Endothelial cell of umbilical vein (primary cell): ENCODE data around the gene GPR78. TPM values are rescaled to one million over a fixed set of nuclear protein-coding genes. Genes with fewer than 3 reads are reported as not detected.

Source experiments
- BruUV-seq: library from RNA; stranded (reverse); fragments of 400-500 nt; replicated peaks from 2 replicates; lab custom pipeline; 2021; lab: Mats Ljungman, UMichigan
- CTCF ChIA-PET: fragments of 300-600, 350-600 bp; sonication (Branson Sonifier 250); formaldehyde crosslinking; loops from one replicate; lab custom pipeline; 2021; ENCODE audit warnings: antibody characterized with exemption, inconsistent platforms; lab: Charles Lee
- POLR2A ChIA-PET: fragments of 300-600, 350-600 bp; sonication (Branson Sonifier 250); formaldehyde crosslinking; loops from one replicate; lab custom pipeline; 2021; ENCODE audit warnings: antibody characterized with exemption, inconsistent platforms; lab: Charles Lee
- DNase-seq: peaks from one replicate; pipeline ENCODE4 v3.0.0-alpha.2; 2011; ENCODE audit warnings: low read depth, low spot score
- FAIRE-seq: peaks from 2 replicates; lab custom pipeline; 2011; peaks lifted over from hg19 to GRCh38; lab: Jason Lieb, UNC
- H2AFZ ChIP-seq: 2 replicates; pipeline ENCODE4 v1.6.0; 2012; ENCODE audit warnings: low read depth, low read length, control low read depth, inconsistent platforms
- H3K27ac ChIP-seq: 2 replicates; pipeline ENCODE4 v1.5.1; 2011; ENCODE audit warnings: low read depth, mild to moderate bottlenecking, control low read depth, low read length, moderate library complexity; ENCODE audit not compliant: insufficient read depth
- H3K27me3 ChIP-seq, 2 experiments: 2 replicates each; pipeline versions ENCODE4 v1.6.0 to v1.6.1; 2011; ENCODE audit warnings: low read length in 2 of 2, mixed read lengths in 1 of 2; ENCODE audit not compliant: control insufficient read depth in 2 of 2, insufficient read depth in 2 of 2
- H3K36me3 ChIP-seq, 2 experiments: 2 replicates in 1 of 2; 3 replicates in 1 of 2; pipeline ENCODE4 v1.5.1; 2011; ENCODE audit warnings: low read length in 2 of 2, mild to moderate bottlenecking in 1 of 2, moderate library complexity in 1 of 2; ENCODE audit not compliant: control insufficient read depth in 2 of 2, insufficient read depth in 2 of 2; ENCODE audit errors: extremely low read depth in 1 of 2
- H3K4me1 ChIP-seq: 3 replicates; pipeline ENCODE4 v1.5.1; 2011; ENCODE audit warnings: mild to moderate bottlenecking, low read length; ENCODE audit not compliant: control insufficient read depth, insufficient read depth; ENCODE audit errors: extremely low read depth
- H3K4me2 ChIP-seq: 2 replicates; pipeline ENCODE4 v1.6.1; 2011; ENCODE audit warnings: low read length, control low read depth, mixed read lengths; ENCODE audit not compliant: insufficient read depth
- H3K4me3 ChIP-seq, 3 experiments: fragments of 200-600 bp in 1 of 3; sonication (generic), shearing (Covaris generic) in 1 of 3; replicated peaks in 1 of 3; 2 replicates each; pipeline ENCODE4 v1.5.1; 2011 to 2016; ENCODE audit warnings: control low read depth in 3 of 3, low read length in 3 of 3, mild to moderate bottlenecking in 2 of 3, inconsistent platforms in 1 of 3, low read depth in 1 of 3, moderate library complexity in 1 of 3; ENCODE audit not compliant: insufficient read depth in 1 of 3
- H3K79me2 ChIP-seq: 2 replicates; pipeline ENCODE4 v1.6.0; 2012; ENCODE audit warnings: low read length, inconsistent platforms; ENCODE audit not compliant: control insufficient read depth, insufficient read depth
- H3K9ac ChIP-seq: replicated peaks from 2 replicates; pipeline ENCODE3; 2011; ENCODE audit warnings: low read length, control low read depth; ENCODE audit not compliant: insufficient read depth; ENCODE audit errors: extremely low read depth
- H3K9me1 ChIP-seq: replicated peaks from 3 replicates; pipeline ENCODE4 v1.6.0; 2011; ENCODE audit warnings: mild to moderate bottlenecking, low read length; ENCODE audit not compliant: control insufficient read depth, insufficient read depth; ENCODE audit errors: extremely low read depth
- H3K9me3 ChIP-seq: replicated peaks from 2 replicates; pipeline ENCODE4 v1.5.1; 2012; ENCODE audit warnings: low read length, inconsistent platforms; ENCODE audit not compliant: control insufficient read depth, insufficient read depth
- H4K20me1 ChIP-seq: replicated peaks from 2 replicates; pipeline ENCODE3; 2011; ENCODE audit warnings: mild to moderate bottlenecking, low read length; ENCODE audit not compliant: control insufficient read depth, insufficient read depth; ENCODE audit errors: extremely low read depth
- CTCF ChIP-seq, 2 donors: IDR thresholded peaks; 1 replicate in 1 of 2; 2 replicates in 1 of 2; pipeline ENCODE4 v1.5.1; 2011; ENCODE audit warnings: low read length in 2 of 2, mild to moderate bottlenecking in 2 of 2, moderate library complexity in 2 of 2, control low read depth in 1 of 2, inconsistent platforms in 1 of 2, low read depth in 1 of 2; ENCODE audit not compliant: insufficient read depth in 1 of 2; ENCODE audit errors: extremely low read depth in 1 of 2
- EZH2 ChIP-seq: IDR thresholded peaks from 2 replicates; pipeline ENCODE4 v1.6.1; 2012; ENCODE audit warnings: borderline replicate concordance, low read depth, mild to moderate bottlenecking, moderate library complexity, low read length, inconsistent platforms; ENCODE audit not compliant: severe bottlenecking
- FOS ChIP-seq: IDR thresholded peaks from 2 replicates; pipeline ENCODE4 v1.6.1; 2011; ENCODE audit warnings: mild to moderate bottlenecking, low read length, moderate library complexity, borderline replicate concordance; ENCODE audit not compliant: insufficient read depth
- GATA2 ChIP-seq: IDR thresholded peaks from 2 replicates; pipeline ENCODE4 v1.7.0; 2011; ENCODE audit warnings: low read depth, mild to moderate bottlenecking, moderate library complexity, mixed read lengths, low read length; ENCODE audit not compliant: insufficient read length, insufficient read depth
- JUN ChIP-seq: IDR thresholded peaks from 2 replicates; pipeline ENCODE4 v1.6.1; 2011; ENCODE audit warnings: borderline replicate concordance, low read depth; ENCODE audit not compliant: insufficient read length, insufficient read depth
- MAX ChIP-seq: IDR thresholded peaks from 2 replicates; pipeline ENCODE4 v1.6.1; 2011; ENCODE audit not compliant: insufficient read depth, insufficient read length
- MYC ChIP-seq: IDR thresholded peaks from one replicate; pipeline ENCODE4 v1.6.1; 2011; ENCODE audit warnings: mild to moderate bottlenecking, low read depth, low read length
- POLR2A ChIP-seq: IDR thresholded peaks from 2 replicates; pipeline ENCODE4 v1.6.1; 2012; ENCODE audit warnings: low read depth, mild to moderate bottlenecking, control low read depth, low read length
- POLR2AphosphoS5 ChIP-seq: IDR thresholded peaks from 2 replicates; pipeline ENCODE4 v1.6.1; 2012; ENCODE audit warnings: low read depth, mild to moderate bottlenecking, control low read depth, low read length, moderate library complexity; ENCODE audit not compliant: insufficient read depth
- dilution Hi-C: fragments of 300-500 bp; cut with MboI; formaldehyde crosslinking; loops from one replicate; pipeline ENCODE4 v1.15.0; 2019; ENCODE audit warnings: low sequenced_read_pairs; ENCODE audit not compliant: extremely low pct_ligation_motif_present
- intact Hi-C: fragments of 100-400 bp; cut with micrococcal nuclease; formaldehyde crosslinking; loops from one replicate; pipeline ENCODE4 v1.10.0; 2022
- polyA plus RNA-seq, 4 experiments: library from polyadenylated mRNA; depleted of rRNA in 3 of 4; stranded (reverse) in 3 of 4; unstranded in 1 of 4; fragments of >200 nt; gene quantifications; 2 replicates each; pipeline versions ENCODE4 v1.2.1 to v1.2.3, GENCODE V29; 2011 to 2012; ENCODE audit warnings: missing spikeins in 1 of 4
- total RNA-seq: library from RNA; stranded (reverse); gene quantifications from 2 replicates; pipeline ENCODE4 v1.2.3, GENCODE V29; 2021

GPR78 gene
- total and polyA plus RNA-seq, 2 donors (not counting 3 experiments of a cell fraction or from before 2014, with no cell fraction given) = not detected

GRCh38 chr4:8571702-8572685, 8.2 kb upstream of the GPR78 start:
- Histone ChIP-seq H3K9me1 (no peaks in the 10 kb centered on the region), H3K4me1 (no peaks in the 10 kb centered on the region), H4K20me1 (no peaks in the 10 kb centered on the region), H3K4me3 (no peak overlapping the region), H3K9ac (no peak overlapping the region), H3K27ac (no peak overlapping the region), H2AFZ (no peak overlapping the region), H3K36me3 (no peaks in the 10 kb centered on the region), H3K4me2 (no peak overlapping the region), H3K79me2 (no peaks in the 10 kb centered on the region), H3K9me3 (no peaks in the 10 kb centered on the region), H3K27me3 (no peaks in the 10 kb centered on the region)
- TF ChIP-seq JUN (no peak), FOS (no peak), MYC (no peak), EZH2 (no peak), POLR2A (no peak), CTCF (IDR thresholded peaks at IDR 0.05; ENCODE audit: extremely low read depth in 1 of 2, insufficient read depth in 1 of 2, low read depth in 1 of 2, low read length in 2 of 2) (no peak), MAX (no peak), GATA2 (no peak), POLR2AphosphoS5 (no peak)
- ChIA-PET POLR2A (no interaction called here), CTCF (no interaction called here)
- FAIRE-seq = no peak
- dilution Hi-C loops (no loop called here), intact Hi-C loops (no loop called here)
- no TSS peak for BruUV-seq
- DNase-seq = no peak
